ENCODE data around the gene C8G. TPM values are rescaled to one million over a fixed set of nuclear protein-coding genes. Genes with fewer than 3 reads are reported as not detected.

Gene C8G
- total RNA-seq, 4 donors from 2014 or later: 1.7 to 5.2 TPM; not detected in 2

DNA sequence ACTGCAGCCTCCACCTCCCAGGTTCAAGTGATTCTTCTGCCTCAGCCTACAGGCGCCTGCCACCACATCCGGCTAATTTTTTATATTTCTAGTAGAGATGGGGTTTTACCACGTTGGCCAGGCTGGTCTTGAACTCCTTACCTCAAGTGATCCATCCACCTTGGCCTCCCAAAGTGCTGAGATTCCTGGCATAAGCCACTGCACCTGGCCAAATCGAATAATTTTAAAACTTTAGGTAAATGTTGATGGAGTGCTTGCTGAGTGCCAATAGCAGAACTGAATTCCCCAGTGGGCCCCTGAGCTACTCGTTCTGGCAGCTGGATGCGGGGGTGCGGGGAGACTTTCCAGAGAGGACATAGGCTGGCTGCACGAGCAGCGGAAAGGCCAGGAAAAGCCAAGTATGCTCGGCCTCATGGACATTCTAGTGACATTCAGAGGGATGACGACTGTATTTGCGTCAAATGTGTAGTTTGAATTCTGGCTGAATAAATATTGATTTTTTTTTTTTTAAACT lies 41.9 kb upstream of the C8G start:
- Histone ChIP-seq H3K4me1 (peaks cover 24 to 32% of the 10 kb centered on the region in 2 donors), H3K9me3 (no peaks in the 10 kb centered on the region), H3K27ac (peak overlapping the region; percentile 76 to 82 (median 80)), H3K4me3 (no peak overlapping the region), H3K27me3 (no peaks in the 10 kb centered on the region), H3K36me3 (peaks cover 0 to 15% of the 10 kb centered on the region in 2 donors)
- in situ Hi-C loops (cut with MboI; ENCODE audit: low sequenced_read_pairs in 4 of 4): no loop called here
- intact Hi-C loops (cut with DNase I; ENCODE audit: low total_unique reads): no loop called here
- TF ChIP-seq, protein P1, sequence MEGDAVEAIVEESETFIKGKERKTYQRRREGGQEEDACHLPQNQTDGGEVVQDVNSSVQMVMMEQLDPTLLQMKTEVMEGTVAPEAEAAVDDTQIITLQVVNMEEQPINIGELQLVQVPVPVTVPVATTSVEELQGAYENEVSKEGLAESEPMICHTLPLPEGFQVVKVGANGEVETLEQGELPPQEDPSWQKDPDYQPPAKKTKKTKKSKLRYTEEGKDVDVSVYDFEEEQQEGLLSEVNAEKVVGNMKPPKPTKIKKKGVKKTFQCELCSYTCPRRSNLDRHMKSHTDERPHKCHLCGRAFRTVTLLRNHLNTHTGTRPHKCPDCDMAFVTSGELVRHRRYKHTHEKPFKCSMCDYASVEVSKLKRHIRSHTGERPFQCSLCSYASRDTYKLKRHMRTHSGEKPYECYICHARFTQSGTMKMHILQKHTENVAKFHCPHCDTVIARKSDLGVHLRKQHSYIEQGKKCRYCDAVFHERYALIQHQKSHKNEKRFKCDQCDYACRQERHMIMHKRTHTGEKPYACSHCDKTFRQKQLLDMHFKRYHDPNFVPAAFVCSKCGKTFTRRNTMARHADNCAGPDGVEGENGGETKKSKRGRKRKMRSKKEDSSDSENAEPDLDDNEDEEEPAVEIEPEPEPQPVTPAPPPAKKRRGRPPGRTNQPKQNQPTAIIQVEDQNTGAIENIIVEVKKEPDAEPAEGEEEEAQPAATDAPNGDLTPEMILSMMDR (IDR thresholded peaks at IDR 0.05 in 4 of 5, conservative IDR thresholded peaks at IDR 0.05 in 1 of 5): no peak
- no peak for TF ChIP-seq POLR2A (IDR thresholded peaks at IDR 0.05)
- ATAC-seq (no peak), DNase-seq (peak in 1 of 2 donors; percentile 25)

DNA sequence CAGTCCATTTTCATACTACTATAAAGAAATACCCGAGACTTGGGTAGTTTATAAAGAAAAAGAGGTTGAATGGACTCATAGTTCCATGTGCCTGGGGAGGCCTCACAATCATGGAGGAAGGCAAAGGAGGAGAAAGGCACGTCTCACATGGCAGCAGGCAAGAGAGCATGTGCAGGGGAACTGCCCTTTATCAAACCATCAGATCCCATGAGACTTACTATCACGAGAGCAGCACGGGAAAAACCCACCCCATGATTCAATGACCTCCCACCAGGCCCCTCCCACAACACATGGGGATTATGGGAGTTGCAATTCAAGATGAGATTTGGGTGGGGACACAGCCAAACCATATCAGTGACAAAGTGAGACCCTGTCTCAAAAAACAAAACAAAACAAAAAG lies 38.8 kb upstream of the C8G start:
- intact Hi-C loops (cut with DNase I; ENCODE audit: low total_unique reads): no loop called here
- peaks cover 0 to 29% of the 10 kb centered on the region in 2 donors for H3K36me3 ChIP-seq
- no peak overlapping the region for H3K27ac ChIP-seq
- DNase-seq: no peak
- no peaks in the 10 kb centered on the region for H3K27me3 ChIP-seq
- no peak overlapping the region for H3K4me3 ChIP-seq
- in situ Hi-C loops (cut with MboI; ENCODE audit: low sequenced_read_pairs in 4 of 4): no loop called here
- H3K9me3 ChIP-seq: no peaks in the 10 kb centered on the region
- H3K4me1 ChIP-seq: peaks cover 20 to 28% of the 10 kb centered on the region in 2 donors
- TF ChIP-seq POLR2A (IDR thresholded peaks at IDR 0.05): no peak
- TF ChIP-seq, protein P1 (IDR thresholded peaks at IDR 0.05 in 4 of 5, conservative IDR thresholded peaks at IDR 0.05 in 1 of 5): no peak
- no peak for ATAC-seq

DNA sequence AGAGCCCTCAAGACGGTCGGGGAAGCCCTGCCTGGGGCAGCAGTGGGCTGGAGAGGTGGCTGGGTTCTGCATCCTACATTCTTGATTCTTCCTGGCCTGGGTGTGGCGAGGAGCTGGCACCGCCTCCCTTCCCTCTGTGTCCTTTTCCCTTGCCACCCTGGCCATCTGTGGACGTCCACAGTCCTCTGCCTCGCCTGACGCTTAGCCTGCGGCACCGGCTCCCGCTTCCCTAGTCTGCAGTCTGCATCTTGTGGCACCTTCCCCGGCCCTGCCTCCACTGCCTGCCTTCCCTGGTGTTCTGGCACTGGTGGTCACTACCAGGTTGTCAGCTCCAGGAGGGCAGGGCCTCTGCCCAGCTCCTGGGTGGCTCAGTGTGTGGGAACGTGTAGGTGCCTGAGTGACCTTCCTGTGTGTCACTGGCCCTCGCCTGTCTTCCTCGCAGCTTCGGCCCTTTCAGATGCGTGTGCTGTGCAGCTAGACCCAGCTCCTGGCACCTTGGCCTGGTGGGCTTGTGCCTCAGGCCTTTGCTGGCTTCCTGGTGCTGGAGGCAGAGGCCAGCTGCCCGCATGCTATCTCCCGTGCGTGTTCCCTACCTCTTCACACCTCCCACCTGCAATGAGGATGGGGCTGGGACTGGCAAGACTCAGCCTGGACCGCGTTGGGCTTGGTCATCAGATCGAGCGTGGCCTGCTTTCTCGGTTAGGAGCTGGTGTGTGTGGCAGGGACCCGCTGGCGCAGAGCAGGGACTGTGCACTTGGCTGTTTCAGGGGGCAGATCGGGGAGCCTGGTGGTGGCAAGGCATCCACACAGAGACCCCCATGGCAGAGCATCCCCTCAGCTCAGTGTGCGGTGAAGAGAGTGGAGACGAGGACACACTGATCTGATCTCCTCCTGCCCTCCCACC lies 37.8 kb upstream of the C8G start:
- Histone ChIP-seq H3K4me3 (no peak overlapping the region), H3K27me3 (no peaks in the 10 kb centered on the region), H3K4me1 (peaks cover 10 to 18% of the 10 kb centered on the region in 2 donors), H3K9me3 (no peaks in the 10 kb centered on the region), H3K27ac (no peak overlapping the region), H3K36me3 (peaks cover 0 to 31% of the 10 kb centered on the region in 2 donors)
- TF ChIP-seq, protein P1 (IDR thresholded peaks at IDR 0.05 in 4 of 5, conservative IDR thresholded peaks at IDR 0.05 in 1 of 5): no peak
- TF ChIP-seq POLR2A (IDR thresholded peaks at IDR 0.05): no peak
- DNase-seq (no peak), ATAC-seq (no peak)
- in situ Hi-C loops (cut with MboI; ENCODE audit: low sequenced_read_pairs in 4 of 4): no loop called here
- intact Hi-C loops (cut with DNase I; ENCODE audit: low total_unique reads): no loop called here

DNA sequence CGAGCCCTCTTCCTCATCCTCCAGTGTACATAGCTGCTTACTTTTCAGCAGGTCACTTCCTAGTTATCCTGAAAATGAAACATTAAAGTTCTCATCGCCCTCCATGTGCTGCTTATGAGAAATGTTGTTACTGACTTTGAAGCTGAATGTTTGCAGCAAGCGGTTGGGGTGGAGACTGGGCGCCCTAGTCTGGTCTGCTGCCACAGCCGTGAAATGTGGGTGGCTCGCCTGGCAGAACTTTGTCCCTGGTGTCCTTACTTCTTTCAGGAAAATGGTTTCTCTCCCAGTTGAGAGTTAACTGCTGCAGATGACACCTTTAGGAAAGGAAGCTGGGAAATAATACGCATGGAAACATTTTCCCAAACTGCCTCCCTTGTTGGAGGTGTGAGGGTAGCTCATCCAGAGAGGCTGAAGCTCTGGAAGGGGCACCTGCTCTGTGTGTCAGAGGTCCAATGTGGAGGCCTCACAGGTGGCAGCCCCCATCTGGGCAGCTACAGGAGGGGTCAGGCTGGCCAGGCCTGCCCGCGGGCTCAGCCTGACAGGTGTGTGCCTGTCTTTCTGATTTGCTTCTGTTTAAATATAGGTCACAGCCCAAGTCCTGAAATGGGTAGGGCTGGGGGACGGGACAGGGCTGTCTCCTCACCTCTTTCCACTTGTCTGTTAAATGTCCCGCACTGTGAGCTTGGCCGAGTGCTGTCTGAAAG lies 34.7 kb upstream of the C8G start:
- Histone ChIP-seq H3K4me3 (no peak overlapping the region), H3K4me1 (no peaks in the 10 kb centered on the region), H3K9me3 (no peaks in the 10 kb centered on the region), H3K36me3 (peaks cover 0 to 35% of the 10 kb centered on the region in 2 donors), H3K27me3 (no peaks in the 10 kb centered on the region), H3K27ac (no peak overlapping the region)
- in situ Hi-C loops (cut with MboI; ENCODE audit: low sequenced_read_pairs in 4 of 4): no loop called here
- intact Hi-C loops (cut with DNase I; ENCODE audit: low total_unique reads): no loop called here
- ATAC-seq: no peak
- TF ChIP-seq, protein P1 (IDR thresholded peaks at IDR 0.05 in 4 of 5, conservative IDR thresholded peaks at IDR 0.05 in 1 of 5): no peak
- no peak for TF ChIP-seq POLR2A (IDR thresholded peaks at IDR 0.05)
- DNase-seq: no peak
